Measurements from ENCODE around the gene PLEKHA5. TPM values are rescaled to one million over a fixed set of nuclear protein-coding genes. Genes with fewer than 3 reads are reported as not detected.
"Not testable (repeated sequence)": the region's sequence is repeated elsewhere in the genome, so short reads cannot be mapped to it uniquely, and the experiment has no call there.

PLEKHA5 gene
- total RNA-seq, 4 donors from 2014 or later: 26.9 to 78.0 (median 39.6) TPM

DNA sequence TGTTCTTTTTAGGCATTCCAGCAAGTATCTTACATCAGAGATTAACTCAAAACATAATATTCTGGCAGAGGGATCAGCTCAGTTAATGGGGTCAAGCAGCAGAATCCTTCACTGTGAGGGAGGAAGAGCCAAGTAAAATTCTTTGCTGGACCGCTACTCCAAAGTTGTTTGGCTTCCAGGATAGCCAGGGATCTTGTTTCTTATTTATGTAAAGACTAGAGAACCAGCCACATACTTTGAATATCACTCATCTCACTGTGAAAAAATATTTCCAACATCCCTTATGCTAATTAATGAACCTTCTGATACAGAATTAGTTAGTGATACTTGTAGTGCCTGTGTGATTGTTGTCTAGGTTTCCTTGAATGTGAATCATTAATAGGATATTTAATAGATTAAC, 94.2 kb downstream of the PLEKHA5 start:
- no peak for DNase-seq
- Histone ChIP-seq H3K9me3 (no peaks in the 10 kb centered on the region), H3K36me3 (no peaks in the 10 kb centered on the region), H3K4me3 (no peak overlapping the region), H3K4me1 (peaks cover 0 to 4% (median 0%) of the 10 kb centered on the region in 4 donors), H3K27me3 (no peaks in the 10 kb centered on the region), H3K27ac (no peak overlapping the region)
- TF ChIP-seq EP300 (IDR thresholded peaks at IDR 0.05; ENCODE audit: low read depth) (no peak), POLR2A (IDR thresholded peaks at IDR 0.05) (no peak), POLR2AphosphoS5 (IDR thresholded peaks at IDR 0.05) (no peak)
- TF ChIP-seq, protein P1, sequence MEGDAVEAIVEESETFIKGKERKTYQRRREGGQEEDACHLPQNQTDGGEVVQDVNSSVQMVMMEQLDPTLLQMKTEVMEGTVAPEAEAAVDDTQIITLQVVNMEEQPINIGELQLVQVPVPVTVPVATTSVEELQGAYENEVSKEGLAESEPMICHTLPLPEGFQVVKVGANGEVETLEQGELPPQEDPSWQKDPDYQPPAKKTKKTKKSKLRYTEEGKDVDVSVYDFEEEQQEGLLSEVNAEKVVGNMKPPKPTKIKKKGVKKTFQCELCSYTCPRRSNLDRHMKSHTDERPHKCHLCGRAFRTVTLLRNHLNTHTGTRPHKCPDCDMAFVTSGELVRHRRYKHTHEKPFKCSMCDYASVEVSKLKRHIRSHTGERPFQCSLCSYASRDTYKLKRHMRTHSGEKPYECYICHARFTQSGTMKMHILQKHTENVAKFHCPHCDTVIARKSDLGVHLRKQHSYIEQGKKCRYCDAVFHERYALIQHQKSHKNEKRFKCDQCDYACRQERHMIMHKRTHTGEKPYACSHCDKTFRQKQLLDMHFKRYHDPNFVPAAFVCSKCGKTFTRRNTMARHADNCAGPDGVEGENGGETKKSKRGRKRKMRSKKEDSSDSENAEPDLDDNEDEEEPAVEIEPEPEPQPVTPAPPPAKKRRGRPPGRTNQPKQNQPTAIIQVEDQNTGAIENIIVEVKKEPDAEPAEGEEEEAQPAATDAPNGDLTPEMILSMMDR (IDR thresholded peaks at IDR 0.05): no peak
- intact Hi-C loops (cut with DNase I; ENCODE audit: low total_unique reads) (no loop called here), in situ Hi-C loops (cut with MboI; ENCODE audit: low pct_ligation_motif_present in 1 of 4, low pct_unique_long_range_greater_than_20kb in 1 of 4, low sequenced_read_pairs in 3 of 4) (no loop called here)
- WGBS, 2 donors (ENCODE audit: low coverage in 1 of 2): 33 to 50% methylated on average over 1 of the region's 1 CpG

DNA sequence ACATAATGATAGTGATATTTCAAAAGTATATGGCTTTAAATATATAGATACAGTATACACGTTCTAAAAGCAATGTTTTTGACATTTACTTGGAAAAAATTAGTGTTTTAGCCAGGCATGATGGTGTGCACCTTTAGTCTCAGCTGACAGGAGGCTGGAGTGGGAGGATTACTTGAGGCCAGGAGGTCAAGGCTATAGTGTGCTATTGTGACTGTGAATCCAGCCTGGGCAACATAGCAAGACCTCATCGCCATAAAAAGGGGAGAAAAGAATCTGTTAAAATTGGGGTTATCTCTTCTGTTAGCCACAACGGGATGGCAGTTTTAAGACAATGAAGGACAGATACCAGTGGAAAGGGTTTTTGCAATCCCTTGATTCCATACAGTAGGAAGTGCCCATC, 95.2 kb downstream of the PLEKHA5 start:
- no peaks in the 10 kb centered on the region for H3K36me3 ChIP-seq
- intact Hi-C loops (cut with DNase I; ENCODE audit: low total_unique reads): no loop called here
- no peaks in the 10 kb centered on the region for H3K27me3 ChIP-seq
- no peak for DNase-seq
- H3K27ac ChIP-seq: no peak overlapping the region
- H3K9me3 ChIP-seq: no peaks in the 10 kb centered on the region
- 73 to 91% methylated on average over 3 of the region's 3 CpGs for WGBS, 2 donors (ENCODE audit: low coverage in 1 of 2)
- H3K4me3 ChIP-seq: no peak overlapping the region
- in situ Hi-C loops (cut with MboI; ENCODE audit: low pct_ligation_motif_present in 1 of 4, low pct_unique_long_range_greater_than_20kb in 1 of 4, low sequenced_read_pairs in 3 of 4): no loop called here
- H3K4me1 ChIP-seq: peaks cover 0 to 4% (median 0%) of the 10 kb centered on the region in 4 donors
- TF ChIP-seq, protein P1 (IDR thresholded peaks at IDR 0.05): no peak
- TF ChIP-seq POLR2A (IDR thresholded peaks at IDR 0.05): no peak
- no peak for TF ChIP-seq POLR2AphosphoS5 (IDR thresholded peaks at IDR 0.05)
- TF ChIP-seq EP300 (IDR thresholded peaks at IDR 0.05; ENCODE audit: low read depth): no peak

DNA sequence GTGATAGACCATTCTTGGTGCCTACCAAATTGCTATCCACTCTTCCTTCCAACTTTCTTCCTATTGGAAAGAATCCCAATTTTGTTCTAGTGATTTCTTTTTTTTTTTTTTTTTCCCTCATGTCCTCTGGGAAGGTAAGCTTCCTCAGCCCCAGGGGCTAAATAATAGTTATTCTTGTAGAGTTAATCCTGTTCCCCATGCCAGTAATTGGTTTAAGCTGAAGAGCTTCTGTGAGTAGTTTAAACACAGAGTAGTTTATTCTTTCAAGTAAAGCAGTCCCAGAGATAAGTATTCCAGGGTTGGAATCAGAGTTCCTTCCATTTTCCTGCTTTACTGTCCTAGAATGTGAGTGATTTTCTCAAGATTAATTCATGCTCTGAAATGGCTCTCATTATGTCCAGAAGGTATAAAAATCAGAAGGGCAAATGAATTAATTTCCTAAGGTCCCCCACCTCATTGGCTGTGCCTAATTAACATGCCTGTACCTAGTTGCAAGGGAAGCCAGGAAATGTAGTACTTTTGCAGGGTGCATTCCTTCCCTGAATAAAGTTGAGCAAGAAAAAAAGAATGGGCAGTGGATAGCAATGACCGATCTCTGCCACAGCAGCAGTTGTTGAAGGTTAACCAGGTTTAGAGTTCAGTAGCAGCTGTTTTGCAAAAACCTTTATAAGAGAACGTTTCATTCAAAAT, 97.8 kb downstream of the PLEKHA5 start:
- WGBS, 2 donors (ENCODE audit: low coverage in 1 of 2): 43 to 61% methylated on average over 2 of the region's 2 CpGs
- Histone ChIP-seq H3K4me3 (no peak overlapping the region), H3K9me3 (no peaks in the 10 kb centered on the region), H3K27ac (no peak overlapping the region), H3K27me3 (no peaks in the 10 kb centered on the region), H3K4me1 (peaks cover 0 to 4% (median 0%) of the 10 kb centered on the region in 4 donors), H3K36me3 (no peaks in the 10 kb centered on the region)
- in situ Hi-C loops (cut with MboI; ENCODE audit: low pct_ligation_motif_present in 1 of 4, low pct_unique_long_range_greater_than_20kb in 1 of 4, low sequenced_read_pairs in 3 of 4): no loop called here
- TF ChIP-seq POLR2A (IDR thresholded peaks at IDR 0.05) (no peak), POLR2AphosphoS5 (IDR thresholded peaks at IDR 0.05) (no peak), EP300 (IDR thresholded peaks at IDR 0.05; ENCODE audit: low read depth) (no peak)
- TF ChIP-seq, protein P1 (IDR thresholded peaks at IDR 0.05): no peak
- intact Hi-C loops (cut with DNase I; ENCODE audit: low total_unique reads): no loop called here
- no peak for DNase-seq

DNA sequence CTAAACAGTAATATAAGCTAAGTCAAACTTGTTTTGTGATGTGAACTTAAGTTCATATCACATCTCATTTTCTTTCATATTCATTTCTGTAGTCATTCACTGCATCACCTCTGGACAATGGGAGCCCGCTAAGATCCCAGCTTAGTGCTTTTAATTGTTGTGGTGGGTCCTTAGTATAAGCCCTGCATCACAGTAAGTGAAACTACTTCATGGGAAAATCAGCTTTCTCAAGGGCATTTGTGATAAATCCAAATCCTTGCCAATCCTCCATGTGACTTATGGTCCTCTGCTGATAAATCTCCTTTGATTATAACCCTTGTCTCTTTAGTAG, 98.3 kb downstream of the PLEKHA5 start:
- no peaks in the 10 kb centered on the region for H3K9me3 ChIP-seq
- intact Hi-C loops (cut with DNase I; ENCODE audit: low total_unique reads) (no loop called here), in situ Hi-C loops (cut with MboI; ENCODE audit: low pct_ligation_motif_present in 1 of 4, low pct_unique_long_range_greater_than_20kb in 1 of 4, low sequenced_read_pairs in 3 of 4) (no loop called here)
- TF ChIP-seq, protein P1 (IDR thresholded peaks at IDR 0.05): no peak
- no peak for TF ChIP-seq EP300 (IDR thresholded peaks at IDR 0.05; ENCODE audit: low read depth)
- TF ChIP-seq POLR2A (IDR thresholded peaks at IDR 0.05): no peak
- H3K4me1 ChIP-seq: peaks cover 0 to 4% (median 0%) of the 10 kb centered on the region in 4 donors
- no peaks in the 10 kb centered on the region for H3K27me3 ChIP-seq
- no peaks in the 10 kb centered on the region for H3K36me3 ChIP-seq
- WGBS, 2 donors (ENCODE audit: low coverage in 1 of 2): 86% methylated on average over 1 of the region's 1 CpG; no CpG with 5 or more reads in 1 of the 2 donors
- no peak for DNase-seq
- no peak overlapping the region for H3K4me3 ChIP-seq
- H3K27ac ChIP-seq: no peak overlapping the region

DNA sequence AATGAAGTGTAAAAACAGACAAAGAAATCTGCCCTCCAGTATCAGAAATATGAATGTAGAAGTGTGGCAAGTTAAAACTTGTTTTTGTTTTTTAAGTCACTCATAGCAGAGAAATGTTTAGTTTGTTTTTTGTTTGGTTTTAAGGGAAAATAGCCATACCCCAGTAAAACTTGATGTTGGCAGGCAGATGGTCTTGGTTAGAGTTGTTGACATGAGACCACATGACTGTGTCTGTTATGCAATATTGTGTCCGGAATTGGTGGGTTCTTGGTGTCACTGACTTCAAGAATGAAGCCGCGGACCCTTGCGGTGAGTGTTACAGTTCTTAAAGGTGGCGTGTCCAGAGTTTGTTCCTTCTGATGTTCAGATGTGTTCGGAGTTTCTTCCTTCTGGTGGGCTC, 99.5 kb downstream of the PLEKHA5 start:
- H3K27me3 ChIP-seq; in situ Hi-C loops (cut with MboI; ENCODE audit: low pct_ligation_motif_present in 1 of 4, low pct_unique_long_range_greater_than_20kb in 1 of 4, low sequenced_read_pairs in 3 of 4); H3K27ac ChIP-seq; H3K36me3 ChIP-seq; H3K4me3 ChIP-seq; intact Hi-C loops (cut with DNase I; ENCODE audit: low total_unique reads); H3K9me3 ChIP-seq; H3K4me1 ChIP-seq; DNase-seq: not testable (repeated sequence)
- 90 to 100% methylated on average over 1 to 6 of the region's 6 CpGs for WGBS, 2 donors (ENCODE audit: low coverage in 1 of 2)
